Measurements from ENCODE around the gene PDE1C. TPM values are rescaled to one million over a fixed set of nuclear protein-coding genes. Genes with fewer than 3 reads are reported as not detected.

The PDE1C gene
- total and polyA plus RNA-seq, 4 experiments from 2014 or later = not detected

GRCh38 chr7:31970501-31970900 lies 99.7 kb downstream of the PDE1C start:
- Mint-ChIP-seq H3K27ac (no peak overlapping the region), H3K27me3 (no peaks in the 10 kb centered on the region), H3K9me3 (peaks cover 2 to 23% (median 10%) of the 10 kb centered on the region in 8 donors), H3K4me1 (no peaks in the 10 kb centered on the region), H3K4me3 (no peak overlapping the region), H3K36me3 (no peaks in the 10 kb centered on the region)
- Histone ChIP-seq H3K4me3 (ENCODE audit: low read length in 2 of 2) (no peak overlapping the region), H3K27me3 (ENCODE audit: insufficient read depth, low read length) (no peaks in the 10 kb centered on the region), H3K9me3 (ENCODE audit: control insufficient read depth in 1 of 2, low read length in 2 of 2) (peaks cover 0 to 4% of the 10 kb centered on the region in 2 donors), H3K36me3 (ENCODE audit: insufficient read depth, low read length) (no peaks in the 10 kb centered on the region), H3K27ac (ENCODE audit: low read depth, low read length) (no peak overlapping the region), H3K4me1 (ENCODE audit: insufficient read depth, low read length) (no peaks in the 10 kb centered on the region)
- no peak for DNase-seq
- CTCF ChIA-PET (ENCODE audit: partially characterized antibody) = no interaction called here
- POLR2A ChIA-PET (ENCODE audit: partially characterized antibody) = no interaction called here
- intact Hi-C loops (cut with micrococcal nuclease) = no loop called here

- intact Hi-C loops (cut with micrococcal nuclease) = no loop called here
- no peaks in the 10 kb centered on the region for H3K4me1 Mint-ChIP-seq
Observed at GRCh38 chr7:31963569-31964175, 106.5 kb downstream of the PDE1C start.

GRCh38 chr7:31962246-31962645 lies 108.0 kb downstream of the PDE1C start:
- POLR2A ChIA-PET (ENCODE audit: partially characterized antibody) = no interaction called here
- intact Hi-C loops (cut with micrococcal nuclease) = no loop called here
- H3K27ac ChIP-seq (ENCODE audit: low read depth, low read length) = no peak overlapping the region
- no peaks in the 10 kb centered on the region for H3K27me3 ChIP-seq (ENCODE audit: insufficient read depth, low read length)
- Mint-ChIP-seq H3K27me3 (no peaks in the 10 kb centered on the region), H3K4me1 (no peaks in the 10 kb centered on the region), H3K27ac (no peak overlapping the region), H3K9me3 (peaks cover 0 to 19% (median 14%) of the 10 kb centered on the region in 8 donors), H3K36me3 (no peaks in the 10 kb centered on the region), H3K4me3 (no peak overlapping the region)
- H3K4me3 ChIP-seq (ENCODE audit: low read length in 2 of 2) = no peak overlapping the region
- no peak for DNase-seq
- no peaks in the 10 kb centered on the region for H3K4me1 ChIP-seq (ENCODE audit: insufficient read depth, low read length)
- H3K9me3 ChIP-seq (ENCODE audit: control insufficient read depth in 1 of 2, low read length in 2 of 2) = peaks cover 0 to 3% of the 10 kb centered on the region in 2 donors
- CTCF ChIA-PET (ENCODE audit: partially characterized antibody) = interaction anchor here (1.0 kb wide), 1 partner anchor 10 kb away, joined by 3 read pairs; no protein-coding TSS in a partner anchor
- H3K36me3 ChIP-seq (ENCODE audit: insufficient read depth, low read length) = no peaks in the 10 kb centered on the region

More at GRCh38 chr7:31963569-31964175, 106.5 kb downstream of the PDE1C start:
- H3K9me3 ChIP-seq (ENCODE audit: control insufficient read depth in 1 of 2, low read length in 2 of 2) = peaks cover 0 to 3% of the 10 kb centered on the region in 2 donors
- Mint-ChIP-seq H3K27me3 (no peaks in the 10 kb centered on the region), H3K9me3 (peaks cover 0 to 19% (median 16%) of the 10 kb centered on the region in 8 donors), H3K4me3 (no peak overlapping the region), H3K36me3 (no peaks in the 10 kb centered on the region), H3K27ac (no peak overlapping the region)
- H3K27me3 ChIP-seq (ENCODE audit: insufficient read depth, low read length) = no peaks in the 10 kb centered on the region
- H3K36me3 ChIP-seq (ENCODE audit: insufficient read depth, low read length) = no peaks in the 10 kb centered on the region
- ChIA-PET POLR2A (ENCODE audit: partially characterized antibody) (no interaction called here), CTCF (ENCODE audit: partially characterized antibody) (no interaction called here)
- no peak for DNase-seq
- no peaks in the 10 kb centered on the region for H3K4me1 ChIP-seq (ENCODE audit: insufficient read depth, low read length)
- no peak overlapping the region for H3K27ac ChIP-seq (ENCODE audit: low read depth, low read length)
- H3K4me3 ChIP-seq (ENCODE audit: low read length in 2 of 2) = no peak overlapping the region

GRCh38 chr7:31958226-31958625 lies 112.0 kb downstream of the PDE1C start:
- intact Hi-C loops (cut with micrococcal nuclease) = no loop called here
- H3K27me3 Mint-ChIP-seq = no peaks in the 10 kb centered on the region

GRCh38 chr7:31957756-31958155 lies 112.5 kb downstream of the PDE1C start:
- CTCF ChIA-PET (ENCODE audit: partially characterized antibody) = no interaction called here
- no peak overlapping the region for H3K27ac ChIP-seq (ENCODE audit: low read depth, low read length)
- H3K36me3 ChIP-seq (ENCODE audit: insufficient read depth, low read length) = no peaks in the 10 kb centered on the region
- Mint-ChIP-seq H3K9me3 (peaks cover 2 to 6% (median 4%) of the 10 kb centered on the region in 8 donors), H3K27me3 (no peaks in the 10 kb centered on the region), H3K4me3 (no peak overlapping the region), H3K27ac (no peak overlapping the region), H3K4me1 (no peaks in the 10 kb centered on the region), H3K36me3 (no peaks in the 10 kb centered on the region)
- H3K4me1 ChIP-seq (ENCODE audit: insufficient read depth, low read length) = no peaks in the 10 kb centered on the region
- H3K27me3 ChIP-seq (ENCODE audit: insufficient read depth, low read length) = no peaks in the 10 kb centered on the region
- intact Hi-C loops (cut with micrococcal nuclease) = no loop called here
- peaks cover 0 to 3% of the 10 kb centered on the region in 2 donors for H3K9me3 ChIP-seq (ENCODE audit: control insufficient read depth in 1 of 2, low read length in 2 of 2)
- no peak for DNase-seq
- POLR2A ChIA-PET (ENCODE audit: partially characterized antibody) = no interaction called here
- no peak overlapping the region for H3K4me3 ChIP-seq (ENCODE audit: low read length in 2 of 2)

More at GRCh38 chr7:31958226-31958625, 112.0 kb downstream of the PDE1C start:
- POLR2A ChIA-PET (ENCODE audit: partially characterized antibody) = no interaction called here
- Histone ChIP-seq H3K4me3 (ENCODE audit: low read length in 2 of 2) (no peak overlapping the region), H3K27ac (ENCODE audit: low read depth, low read length) (no peak overlapping the region), H3K27me3 (ENCODE audit: insufficient read depth, low read length) (no peaks in the 10 kb centered on the region), H3K36me3 (ENCODE audit: insufficient read depth, low read length) (no peaks in the 10 kb centered on the region), H3K9me3 (ENCODE audit: control insufficient read depth in 1 of 2, low read length in 2 of 2) (peaks cover 0 to 3% of the 10 kb centered on the region in 2 donors), H3K4me1 (ENCODE audit: insufficient read depth, low read length) (no peaks in the 10 kb centered on the region)
- no peaks in the 10 kb centered on the region for H3K4me1 Mint-ChIP-seq
- no peak for DNase-seq
- CTCF ChIA-PET (ENCODE audit: partially characterized antibody) = no interaction called here
- H3K27ac Mint-ChIP-seq = no peak overlapping the region
- no peak overlapping the region for H3K4me3 Mint-ChIP-seq
- H3K36me3 Mint-ChIP-seq = no peaks in the 10 kb centered on the region
- H3K9me3 Mint-ChIP-seq = peaks cover 2 to 6% (median 4%) of the 10 kb centered on the region in 8 donors

- no peak overlapping the region for H3K4me3 Mint-ChIP-seq
- Histone ChIP-seq H3K9me3 (ENCODE audit: control insufficient read depth in 1 of 2, low read length in 2 of 2) (no peaks in the 10 kb centered on the region), H3K36me3 (ENCODE audit: insufficient read depth, low read length) (no peaks in the 10 kb centered on the region), H3K4me1 (ENCODE audit: insufficient read depth, low read length) (no peaks in the 10 kb centered on the region), H3K4me3 (ENCODE audit: low read length in 2 of 2) (no peak overlapping the region), H3K27ac (ENCODE audit: low read depth, low read length) (no peak overlapping the region), H3K27me3 (ENCODE audit: insufficient read depth, low read length) (no peaks in the 10 kb centered on the region)
- H3K27ac Mint-ChIP-seq = no peak overlapping the region
- ChIA-PET CTCF (ENCODE audit: partially characterized antibody) (no interaction called here), POLR2A (ENCODE audit: partially characterized antibody) (no interaction called here)
- H3K4me1 Mint-ChIP-seq = no peaks in the 10 kb centered on the region
- no peak for DNase-seq
- H3K36me3 Mint-ChIP-seq = no peaks in the 10 kb centered on the region
- no peaks in the 10 kb centered on the region for H3K27me3 Mint-ChIP-seq
- intact Hi-C loops (cut with micrococcal nuclease) = no loop called here
- peaks cover 0 to 6% (median 3%) of the 10 kb centered on the region in 8 donors for H3K9me3 Mint-ChIP-seq
Observed at GRCh38 chr7:31957090-31957720, 113.0 kb downstream of the PDE1C start.

- Histone ChIP-seq H3K9me3 (ENCODE audit: control insufficient read depth in 1 of 2, low read length in 2 of 2) (no peaks in the 10 kb centered on the region), H3K36me3 (ENCODE audit: insufficient read depth, low read length) (no peaks in the 10 kb centered on the region), H3K27me3 (ENCODE audit: insufficient read depth, low read length) (no peaks in the 10 kb centered on the region), H3K27ac (ENCODE audit: low read depth, low read length) (no peak overlapping the region), H3K4me1 (ENCODE audit: insufficient read depth, low read length) (no peaks in the 10 kb centered on the region), H3K4me3 (ENCODE audit: low read length in 2 of 2) (no peak overlapping the region)
- intact Hi-C loops (cut with micrococcal nuclease) = no loop called here
- H3K4me3 Mint-ChIP-seq = no peak overlapping the region
- H3K36me3 Mint-ChIP-seq = no peaks in the 10 kb centered on the region
- no peak overlapping the region for H3K27ac Mint-ChIP-seq
- no peaks in the 10 kb centered on the region for H3K4me1 Mint-ChIP-seq
- H3K27me3 Mint-ChIP-seq = no peaks in the 10 kb centered on the region
- DNase-seq = no peak
- H3K9me3 Mint-ChIP-seq = peaks cover 0 to 6% (median under 1%) of the 10 kb centered on the region in 8 donors
- ChIA-PET POLR2A (ENCODE audit: partially characterized antibody) (no interaction called here), CTCF (ENCODE audit: partially characterized antibody) (interaction anchor here (0.9 kb wide), 1 partner anchor 17 kb away, joined by 4 read pairs; no protein-coding TSS in a partner anchor)
Observed at GRCh38 chr7:31955641-31956040, 114.6 kb downstream of the PDE1C start.
